Glomerular visceral epithelial cell (primary cell): ENCODE results near the gene TMEM86A.
A peak's percentile ranks its signal among the peaks of the same experiment; 100 is the strongest.

Experiments used
- DNase-seq: peaks from one replicate; pipeline ENCODE4 v3.0.0-alpha.2; 2016; ENCODE audit errors: extremely low spot score

TMEM86A gene

DNA sequence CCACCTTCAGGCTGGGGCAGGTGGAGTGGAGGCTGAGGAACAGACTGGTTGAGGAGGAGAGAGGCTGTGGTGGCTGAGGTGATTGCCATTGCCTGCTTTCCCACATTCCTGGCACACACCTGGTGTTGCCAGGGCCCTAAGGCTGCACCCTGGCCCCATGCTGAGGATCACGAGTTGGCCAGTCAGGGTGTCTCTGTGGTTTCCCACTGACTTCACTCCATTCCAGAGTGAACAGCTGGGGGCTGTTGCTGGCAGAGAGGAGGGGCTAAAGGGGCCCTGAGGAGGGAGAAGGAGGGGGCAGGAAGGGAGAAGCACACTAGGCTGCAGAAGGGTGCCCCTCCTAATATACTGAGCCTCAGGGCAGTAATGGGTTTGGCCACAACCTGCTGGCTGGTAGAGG, 1.8 kb downstream of the TMEM86A start:
- peak; percentile 83 for DNase-seq

DNA sequence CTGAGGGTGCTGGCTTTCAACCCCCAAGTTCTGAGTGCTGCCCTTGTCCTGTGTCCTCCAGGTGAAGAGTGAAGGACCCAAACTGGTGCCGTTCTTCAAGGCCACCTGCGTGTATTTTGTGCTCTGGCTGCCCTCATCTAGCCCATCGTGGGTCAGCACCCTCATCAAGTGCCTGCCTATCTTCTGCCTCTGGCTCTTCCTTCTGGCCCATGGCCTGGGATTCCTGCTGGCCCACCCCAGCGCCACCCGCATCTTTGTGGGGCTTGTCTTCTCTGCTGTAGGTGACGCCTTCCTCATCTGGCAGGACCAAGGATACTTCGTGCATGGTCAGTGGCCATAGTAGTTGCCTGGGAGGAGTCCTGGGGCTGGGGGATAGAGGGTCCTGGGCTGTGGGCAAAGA, 2.3 kb downstream of the TMEM86A start:
- DNase-seq, result no peak

DNA sequence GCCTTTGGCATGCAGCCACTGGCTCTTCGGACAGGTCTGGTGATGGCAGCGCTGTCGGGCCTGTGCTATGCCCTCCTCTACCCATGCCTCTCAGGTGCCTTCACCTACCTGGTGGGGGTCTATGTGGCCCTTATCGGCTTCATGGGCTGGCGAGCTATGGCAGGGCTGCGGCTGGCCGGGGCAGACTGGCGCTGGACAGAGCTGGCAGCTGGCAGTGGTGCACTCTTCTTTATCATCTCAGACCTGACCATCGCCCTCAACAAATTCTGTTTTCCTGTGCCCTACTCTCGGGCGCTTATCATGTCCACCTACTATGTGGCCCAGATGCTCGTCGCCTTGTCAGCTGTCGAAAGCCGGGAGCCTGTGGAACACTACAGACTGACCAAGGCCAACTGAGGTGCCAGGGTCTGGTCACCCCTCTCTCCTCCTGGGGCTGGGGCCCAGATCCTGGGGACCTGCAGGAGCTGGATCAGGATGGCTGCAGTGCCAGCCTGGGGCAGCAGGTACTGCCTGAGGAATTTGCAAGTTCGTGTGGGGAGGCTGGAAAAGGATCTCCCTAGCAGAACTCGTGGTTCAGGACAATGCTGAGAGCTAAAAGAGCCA, 3.1 kb downstream of the TMEM86A start:
- DNase-seq, result no peak

DNA sequence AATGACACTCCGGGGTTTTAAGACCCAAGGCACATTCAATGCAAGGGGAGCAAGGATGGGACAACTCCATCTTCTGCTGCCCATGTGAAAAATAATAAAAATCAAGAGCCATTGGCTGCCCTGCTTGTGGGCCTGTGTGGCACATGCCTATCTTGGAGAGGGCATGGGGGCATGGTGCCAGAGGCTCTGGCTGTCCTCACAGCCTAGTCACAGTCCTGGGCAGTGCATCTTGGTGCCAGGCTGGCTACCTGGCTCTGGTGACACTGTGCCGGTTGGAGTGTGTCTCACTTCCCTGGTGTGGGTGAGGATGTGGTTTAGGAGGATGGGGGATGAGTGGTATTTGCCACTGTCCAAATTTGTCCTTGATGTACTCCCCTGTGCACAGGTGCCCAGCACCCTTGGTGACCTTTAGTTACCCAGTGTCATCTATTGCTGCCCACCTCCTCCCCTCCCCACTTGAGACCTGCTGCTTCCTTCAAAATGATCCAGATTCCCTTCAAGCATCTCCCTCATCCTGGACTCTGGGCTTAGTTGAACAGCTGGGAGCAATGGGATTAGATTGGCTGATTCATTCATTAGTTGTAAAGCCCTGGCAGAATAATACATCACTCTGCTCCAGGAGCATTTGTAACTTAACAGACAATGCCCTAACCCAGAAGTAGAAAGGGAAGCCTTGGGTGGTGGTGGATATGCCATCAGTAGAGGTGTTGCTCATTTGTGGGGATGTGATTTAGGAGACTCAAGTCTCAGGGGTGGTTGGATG, 4.6 kb downstream of the TMEM86A start:
- no peak for DNase-seq

DNA sequence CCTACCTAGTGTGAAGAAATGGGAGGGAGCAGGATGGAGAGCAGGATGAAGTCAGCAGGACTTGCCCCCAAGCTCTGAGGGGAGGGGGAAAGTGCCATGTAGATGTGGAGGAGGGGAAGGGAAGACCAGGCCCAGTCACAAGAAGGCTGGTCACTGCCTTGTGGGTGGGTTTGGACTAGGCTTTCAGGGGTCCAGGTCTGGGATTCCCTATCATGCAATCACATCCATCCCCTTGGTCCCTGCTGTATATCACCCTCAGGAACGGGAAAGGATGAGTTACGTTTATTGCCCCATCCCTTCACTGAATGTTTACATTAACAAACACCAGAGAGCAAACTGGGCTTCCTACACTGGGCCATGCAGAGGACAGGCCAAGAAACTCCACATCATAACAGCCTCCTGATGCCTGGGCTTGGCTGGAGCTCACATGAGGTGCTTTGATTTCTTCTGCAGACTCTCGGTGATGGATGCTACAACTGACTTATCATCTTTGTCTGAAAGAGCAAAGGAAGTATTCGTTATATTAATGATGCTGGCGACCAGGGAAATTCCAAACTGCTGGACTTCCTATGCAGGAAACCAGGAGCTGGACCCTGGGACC, 5.6 kb downstream of the TMEM86A start:
- DNase-seq, result no peak

DNA sequence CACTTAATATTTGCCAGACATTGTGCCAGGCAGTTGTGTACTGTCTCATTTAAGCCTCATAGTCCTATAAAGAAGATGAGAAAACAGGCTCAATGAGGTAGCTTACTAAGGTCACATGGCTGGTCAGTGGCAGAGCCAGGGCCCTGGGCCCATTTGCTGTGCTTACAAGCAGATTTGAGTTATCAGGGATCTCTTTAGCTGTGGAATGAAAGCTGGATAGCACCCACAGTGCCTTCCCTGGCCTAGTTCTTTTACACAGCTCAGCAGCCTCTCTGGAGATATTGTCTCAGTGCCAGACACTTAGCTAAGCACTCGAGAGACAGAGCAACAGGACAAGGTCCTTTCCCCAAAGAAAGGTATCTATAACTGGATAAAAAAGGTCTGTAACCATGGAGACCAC, 6.1 kb downstream of the TMEM86A start:
- no peak for DNase-seq

DNA sequence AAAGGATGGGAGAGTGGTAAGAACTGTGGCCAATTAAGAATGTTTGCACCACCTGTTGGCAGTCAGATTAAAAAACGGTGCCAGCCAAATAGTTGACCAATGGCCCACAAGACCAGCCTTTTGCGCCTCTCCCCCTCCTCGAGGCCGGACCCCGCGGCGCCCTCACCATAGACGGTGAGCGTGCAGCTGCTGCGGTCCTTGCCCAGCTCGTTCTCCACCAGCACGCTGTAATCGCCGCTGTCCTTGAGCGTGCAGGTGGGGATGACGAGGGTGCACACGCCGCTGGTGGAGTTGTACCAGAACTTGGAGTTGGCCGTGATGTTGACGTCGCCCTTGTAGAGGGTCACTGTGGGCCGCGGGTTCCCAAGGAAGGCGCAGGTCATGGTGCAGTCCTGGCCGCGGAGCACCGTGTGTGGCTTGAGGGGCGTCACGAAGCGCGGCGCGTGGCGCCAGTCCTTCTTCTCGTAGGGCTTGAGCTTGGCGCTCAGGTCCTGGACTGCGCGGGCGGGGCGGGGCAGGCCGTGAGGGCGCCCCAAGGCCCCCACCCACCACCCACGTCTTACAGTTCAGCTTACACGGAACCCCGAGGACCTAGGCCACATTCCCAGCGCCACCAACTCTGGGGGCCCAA, 7.2 kb downstream of the TMEM86A start:
- no peak for DNase-seq

DNA sequence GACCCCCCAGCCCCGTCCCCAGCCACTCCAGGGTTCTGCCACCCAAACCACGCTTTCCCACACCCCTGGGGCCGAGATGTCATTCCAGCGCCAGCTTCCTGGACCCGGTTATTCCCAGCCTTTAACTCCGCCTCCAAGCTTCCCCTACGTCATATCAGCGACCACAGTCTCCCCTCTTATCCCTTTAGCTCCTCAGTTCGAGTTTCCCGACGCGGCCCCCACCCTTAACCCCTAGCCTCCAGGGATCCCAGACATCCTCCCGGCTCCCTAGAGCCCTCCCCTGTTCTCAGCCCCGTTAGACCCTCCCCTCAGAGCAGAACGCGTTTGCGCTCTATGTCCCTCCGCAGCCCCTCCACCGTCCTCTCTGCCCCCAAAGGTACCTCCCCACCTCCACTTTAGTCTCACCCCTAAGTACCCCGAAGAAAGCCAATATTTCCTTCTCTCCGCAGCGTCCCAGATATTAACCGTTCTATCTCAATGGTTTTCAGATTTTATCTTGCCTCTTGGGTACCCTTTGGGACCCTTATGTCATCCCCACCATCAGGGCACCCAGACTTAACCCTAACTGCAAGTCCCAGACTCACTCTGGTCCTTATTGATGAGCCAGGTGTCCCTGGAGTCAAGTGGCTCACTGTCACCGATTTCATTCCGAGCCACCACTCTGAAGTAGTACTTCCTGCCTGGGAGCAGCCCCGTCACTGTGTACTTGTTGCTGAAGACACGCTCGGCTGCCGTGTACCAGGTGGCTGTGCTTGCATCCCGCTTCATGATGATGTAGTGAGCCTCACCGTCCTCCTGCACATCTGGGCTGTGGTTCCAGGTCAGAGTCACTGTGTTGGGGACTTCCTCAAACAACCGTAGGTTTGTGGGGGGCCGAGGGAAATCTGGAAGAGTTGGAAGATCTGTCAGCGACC, 8.0 kb downstream of the TMEM86A start:
- no peak for DNase-seq

DNA sequence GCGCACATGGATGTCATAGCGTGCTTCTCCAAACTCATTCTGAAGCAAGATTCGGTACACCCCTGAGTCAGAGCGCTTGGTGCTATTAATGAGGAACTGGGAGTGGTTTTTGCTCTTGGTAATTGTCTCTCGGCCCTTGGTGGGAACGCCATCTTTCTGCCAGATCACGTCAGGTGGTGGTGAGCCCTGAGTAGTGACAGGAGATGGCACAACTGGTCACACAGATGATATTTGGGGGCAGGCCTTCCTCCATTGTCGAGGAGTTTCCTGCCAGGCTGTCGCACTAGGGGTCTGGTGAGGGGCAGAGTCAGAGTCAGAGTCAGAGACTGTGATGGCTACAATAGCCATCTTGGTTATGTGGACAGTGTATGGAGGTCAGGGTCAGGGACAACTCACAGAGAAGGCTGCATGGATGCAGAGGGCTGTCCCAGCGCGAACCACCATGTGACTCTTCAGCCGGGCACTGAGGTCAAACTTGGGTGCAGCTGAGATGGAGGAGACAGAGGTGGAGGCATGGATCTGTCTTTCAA, 9.3 kb downstream of the TMEM86A start:
- DNase-seq, result no peak

DNA sequence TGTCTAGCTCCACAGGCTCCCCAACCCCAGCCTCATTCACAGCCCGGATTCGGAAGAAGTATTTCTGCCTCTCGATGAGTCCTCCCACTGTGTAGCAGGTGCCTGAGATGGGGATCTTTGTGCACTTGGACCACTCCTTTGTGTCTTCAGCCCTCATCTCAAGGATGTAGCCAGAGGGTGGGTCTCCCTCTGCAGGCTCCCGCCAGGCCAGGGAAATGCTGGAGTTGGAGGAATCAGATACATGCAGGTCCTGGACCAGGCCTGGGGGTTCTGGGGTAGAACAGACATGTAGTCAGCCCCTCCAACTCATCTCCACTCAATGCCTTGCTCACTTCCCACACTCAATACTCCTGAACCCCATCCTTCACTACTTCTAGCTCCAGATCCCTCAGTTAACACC, 10.8 kb downstream of the TMEM86A start:
- DNase-seq, result no peak

DNA sequence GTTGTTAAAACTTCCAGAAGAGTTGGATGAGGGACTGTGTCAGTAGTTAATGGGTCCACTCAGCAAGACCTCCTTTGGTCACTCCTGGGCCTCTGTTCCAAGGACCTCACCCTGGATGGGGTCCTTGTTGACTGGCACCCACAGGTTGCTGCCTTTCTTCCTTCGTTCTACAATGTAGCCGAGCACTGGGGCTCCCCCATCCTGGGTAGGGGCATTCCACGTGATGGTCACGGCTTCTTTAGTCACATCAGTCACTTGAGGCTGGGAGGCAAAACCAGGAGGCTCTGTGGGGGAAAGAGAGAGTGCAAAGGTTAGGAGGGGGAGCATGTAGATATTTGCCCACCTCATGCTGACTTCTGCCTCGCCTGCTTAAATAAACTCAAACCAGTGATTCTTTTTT, 12.0 kb downstream of the TMEM86A start:
- no peak for DNase-seq

DNA sequence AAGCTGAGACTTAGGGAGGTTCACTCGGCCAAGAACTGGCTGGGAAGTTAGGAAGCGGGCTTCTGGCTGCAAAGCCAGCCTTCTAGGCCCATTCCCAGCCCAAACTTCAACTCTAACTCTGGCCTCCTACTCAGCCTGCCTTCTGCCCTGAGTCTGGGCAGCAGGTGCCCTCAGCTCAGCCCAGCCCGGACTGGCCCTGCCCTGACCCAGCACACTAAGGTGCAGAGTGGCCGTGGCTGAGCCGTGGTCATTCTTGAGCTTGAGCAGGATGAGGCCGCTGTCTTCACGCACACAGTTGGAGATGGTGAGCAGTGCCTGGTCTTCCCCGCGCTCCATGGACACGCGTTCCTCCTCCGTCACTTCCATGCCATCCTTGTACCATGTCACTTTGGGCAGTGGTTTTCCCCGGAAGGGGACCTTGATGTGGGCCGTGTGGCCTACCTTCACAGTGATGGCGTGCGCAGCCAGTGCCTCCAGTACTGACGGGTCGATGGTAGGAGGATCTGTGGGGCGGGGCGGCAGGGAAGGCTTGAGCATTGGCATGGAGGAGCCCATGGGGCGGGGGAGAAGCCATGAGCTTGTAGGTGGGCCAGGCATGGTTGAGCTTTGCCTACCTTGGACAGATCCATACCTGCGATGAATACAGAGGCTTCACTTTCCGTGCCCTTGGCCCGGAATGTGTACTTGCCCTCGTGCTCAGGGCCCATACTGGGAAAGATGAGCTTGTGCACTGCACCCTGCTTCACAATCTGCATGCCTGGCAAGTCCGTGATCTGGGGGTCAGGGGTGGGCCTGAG, 15.3 kb downstream of the TMEM86A start:
- no peak for DNase-seq

DNA sequence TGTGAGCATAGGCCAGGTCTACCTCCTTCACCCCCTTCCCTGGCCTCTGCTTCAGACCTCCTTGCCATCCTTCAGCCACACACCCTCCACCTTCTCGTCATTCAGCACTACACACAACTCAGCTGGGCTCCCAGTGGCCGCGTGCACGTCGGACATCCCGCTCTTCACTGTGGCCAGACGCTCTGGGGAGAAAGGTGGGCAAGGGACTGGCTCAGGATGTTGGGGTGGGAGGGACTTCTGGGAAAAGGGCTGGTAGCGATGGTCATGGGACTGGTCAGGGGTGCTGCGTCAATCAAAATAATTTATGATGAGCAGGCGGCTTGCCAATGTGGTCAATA, 15.8 kb downstream of the TMEM86A start:
- DNase-seq, result no peak

DNA sequence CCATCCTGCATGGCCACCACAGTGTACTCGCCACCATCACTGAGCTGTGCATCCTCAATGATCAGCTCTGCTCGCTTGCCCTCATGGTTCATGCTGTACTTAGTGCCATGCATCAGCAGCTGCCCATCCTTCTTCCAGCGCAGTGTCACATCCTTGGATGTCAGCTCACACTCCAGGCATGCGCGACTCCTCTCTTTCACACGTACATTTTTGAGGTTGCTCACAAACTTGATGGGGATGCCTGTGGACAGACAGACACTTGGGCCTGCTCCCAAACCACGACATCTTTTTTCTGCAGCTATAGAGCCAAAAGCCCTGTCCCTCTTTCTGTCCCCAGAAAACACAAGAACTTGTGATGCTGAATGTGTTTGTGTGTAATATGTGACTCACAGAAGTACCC, 16.9 kb downstream of the TMEM86A start:
- DNase-seq, result no peak

DNA sequence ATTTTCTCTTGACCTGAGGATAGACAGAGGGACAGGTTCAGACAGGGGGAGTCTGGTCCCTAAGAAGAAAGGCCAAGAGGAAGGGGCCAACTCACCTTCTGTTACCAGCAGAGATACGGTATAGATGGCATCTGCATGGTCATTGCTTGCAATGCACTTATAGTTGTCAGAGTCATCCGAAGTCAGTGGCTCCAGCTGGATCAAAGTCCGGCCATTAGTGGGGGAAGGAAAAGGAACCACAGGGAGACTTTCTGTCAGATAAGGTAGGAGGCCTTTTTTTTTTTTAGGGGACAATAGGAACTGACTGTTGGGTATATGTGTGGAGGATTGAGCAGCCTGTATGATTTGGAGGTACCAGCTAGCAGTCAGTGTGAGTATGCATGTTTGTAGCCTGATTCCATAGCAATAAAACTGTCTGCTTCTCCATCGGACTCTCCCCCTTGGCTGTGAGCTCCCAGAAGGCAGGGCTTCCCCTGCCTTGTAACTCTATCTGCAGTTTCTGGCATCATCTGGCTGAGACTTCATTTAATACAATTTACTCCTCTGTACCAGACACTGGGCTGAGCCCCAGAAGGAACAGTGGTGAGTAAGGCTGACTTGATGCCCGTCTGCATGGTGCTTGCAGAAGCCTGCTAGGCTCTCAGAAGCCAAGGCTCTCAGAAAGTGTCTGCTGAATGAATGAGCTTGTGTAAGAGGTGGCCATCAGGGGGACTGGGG, 21.7 kb downstream of the TMEM86A start:
- DNase-seq, result no peak

DNA sequence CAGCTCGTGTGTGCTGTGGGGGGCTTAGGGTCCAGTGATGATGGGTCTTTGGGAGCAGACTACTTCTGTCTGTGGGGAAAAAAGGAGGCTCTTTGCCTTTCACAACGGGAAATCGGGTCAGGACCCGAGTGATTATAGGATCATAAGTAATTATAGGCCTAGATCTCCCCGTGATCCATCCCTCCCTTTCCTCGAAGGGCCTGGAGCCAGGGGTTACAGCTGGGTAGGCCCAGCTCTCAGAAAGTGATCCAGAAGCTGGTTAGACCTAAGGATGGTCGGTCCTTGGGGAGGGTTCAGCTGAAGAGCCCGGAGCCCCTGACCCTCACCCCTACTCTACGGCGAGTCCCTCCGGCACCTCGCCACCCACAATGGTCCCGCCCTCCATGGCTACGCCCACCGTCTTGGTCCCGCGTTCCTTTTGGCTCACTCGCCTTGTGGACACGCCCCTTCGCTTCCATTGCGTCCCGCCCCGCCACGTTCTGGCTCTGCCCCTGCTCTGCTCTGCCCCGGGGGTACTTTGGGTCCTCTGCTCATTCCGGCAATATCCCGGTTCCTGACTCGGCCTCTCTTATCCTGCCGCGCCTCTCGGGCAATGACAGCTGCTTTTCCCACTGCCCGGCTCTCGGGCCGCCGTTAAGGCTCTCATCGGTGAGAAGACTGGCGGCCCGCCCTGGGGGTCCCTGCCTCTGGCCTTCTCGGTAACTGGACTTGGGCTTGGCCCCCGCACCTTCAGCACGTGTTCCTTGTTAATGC, 22.4 kb downstream of the TMEM86A start:
- no peak for DNase-seq

DNA sequence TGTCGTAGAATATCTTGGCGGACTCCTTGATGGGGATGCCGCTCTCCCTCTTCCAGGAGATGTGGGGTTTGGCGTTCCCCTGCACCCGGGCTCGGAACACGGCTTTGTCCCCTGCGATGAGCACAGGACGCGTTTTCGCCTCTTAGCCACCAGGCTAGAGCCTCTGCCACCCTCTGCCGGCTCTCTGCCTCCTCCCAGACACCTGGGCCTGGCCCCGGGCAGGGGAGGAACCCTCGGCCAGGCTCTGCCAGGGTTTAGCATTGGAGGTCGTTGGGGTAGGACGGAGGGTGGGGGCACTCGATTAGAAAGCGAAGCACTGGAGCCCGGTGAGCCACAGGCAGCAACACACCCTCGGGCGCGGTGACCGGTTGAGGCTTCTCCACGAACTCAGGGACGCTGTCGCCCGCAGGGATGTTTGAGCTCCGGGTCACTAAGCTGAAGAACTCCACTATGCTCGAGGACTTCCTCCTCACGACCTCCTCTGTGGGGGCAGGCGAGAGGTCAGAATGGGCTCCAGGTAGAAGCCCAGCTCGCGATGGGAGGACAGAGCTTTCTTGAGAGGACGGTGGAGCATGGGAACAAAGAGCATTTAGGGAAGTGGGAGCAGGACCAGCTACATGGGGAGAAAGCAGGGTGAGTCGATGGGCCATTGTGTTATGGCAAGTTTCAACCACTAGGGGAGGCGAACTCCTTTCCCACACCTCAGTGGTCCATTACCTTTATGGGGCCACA, 23.1 kb downstream of the TMEM86A start:
- DNase-seq, result peak; percentile 21

DNA sequence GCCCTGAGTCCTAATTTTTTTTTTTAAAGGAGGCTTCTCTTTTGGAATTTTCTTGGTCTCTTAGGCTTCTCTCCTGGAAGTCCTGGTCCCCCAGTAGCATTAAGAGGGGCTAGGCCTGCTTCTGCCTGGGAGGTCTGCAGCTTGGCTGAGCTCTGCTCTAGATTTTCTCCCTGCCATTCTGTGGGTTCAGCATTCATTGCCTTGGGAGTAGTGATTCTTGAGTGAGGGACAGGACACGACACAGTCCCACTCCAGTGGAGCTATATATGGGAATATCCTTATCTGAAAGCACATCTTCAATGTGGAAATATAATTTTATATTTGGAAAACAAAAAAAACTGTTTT, 23.7 kb downstream of the TMEM86A start:
- no peak for DNase-seq

DNA sequence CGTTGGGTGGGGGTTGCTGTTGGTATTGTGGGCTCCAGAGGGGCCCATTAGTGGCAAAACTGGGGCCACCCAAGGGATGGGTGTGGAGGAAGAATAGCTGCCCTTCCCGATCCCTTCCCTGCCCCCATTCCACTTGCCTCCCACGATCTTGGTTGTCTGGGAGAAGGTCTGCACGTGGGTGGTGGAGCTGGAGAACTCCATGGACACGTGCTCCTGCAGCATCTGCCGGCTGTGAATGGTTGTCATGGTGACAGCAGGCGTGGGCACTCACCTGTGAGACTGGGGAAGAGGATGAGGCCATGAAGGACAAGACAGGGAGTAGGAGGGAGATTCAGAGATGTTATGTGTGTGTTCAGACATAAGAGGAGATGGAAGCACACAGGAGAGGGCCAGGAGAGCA, 25.4 kb downstream of the TMEM86A start:
- DNase-seq, result no peak
